ENCODE measurements around the gene PHYKPL. TPM values are rescaled to one million over a fixed set of nuclear protein-coding genes. Genes with fewer than 3 reads are reported as not detected.

Gene PHYKPL
- polyA plus RNA-seq, 1 donor (not counting 4 experiments of a cell fraction or from before 2014, with no cell fraction given): 38.8 TPM

GRCh38 chr5:178218827-178219226 is 13.8 kb downstream of the PHYKPL start:
- peaks cover 2% of the 10 kb centered on the region for H3K9me1 ChIP-seq (ENCODE audit: control insufficient read depth, extremely low read depth, insufficient read depth, low read length)
- H3K4me2 ChIP-seq (ENCODE audit: control insufficient read depth, extremely low read depth, insufficient read depth, low read depth, low read length): no peak overlapping the region
- no peak for FAIRE-seq
- H3K36me3 ChIP-seq (ENCODE audit: control insufficient read depth in 2 of 2, extremely low read depth in 1 of 2, insufficient read depth in 2 of 2, low read length in 2 of 2): peaks cover 11 to 22% of the 10 kb centered on the region in 2 experiments
- no peaks in the 10 kb centered on the region for H3K79me2 ChIP-seq (ENCODE audit: control insufficient read depth, insufficient read depth, low read length)
- no peak for TF ChIP-seq CTCF (optimal IDR thresholded peaks at IDR 0.05 in 1 of 3, IDR thresholded peaks at IDR 0.05 in 1 of 3, conservative IDR thresholded peaks at IDR 0.05 in 1 of 3; ENCODE audit: extremely low read depth in 1 of 3, insufficient read depth in 2 of 3, low read length in 3 of 3)
- no peak for TF ChIP-seq EZH2 (IDR thresholded peaks at IDR 0.05; ENCODE audit: low read length)
- H4K20me1 ChIP-seq (ENCODE audit: control insufficient read depth, extremely low read depth, insufficient read depth, low read length): peaks cover 3% of the 10 kb centered on the region
- H3K27ac ChIP-seq (ENCODE audit: control insufficient read depth, insufficient read depth, low read length): no peak overlapping the region
- no peaks in the 10 kb centered on the region for H3K4me1 ChIP-seq (ENCODE audit: control insufficient read depth, extremely low read depth, insufficient read depth, low read length)
- no peaks in the 10 kb centered on the region for H3K9me3 ChIP-seq (ENCODE audit: control insufficient read depth, low read depth, low read length)
- H3K9ac ChIP-seq (ENCODE audit: control insufficient read depth, extremely low read depth, insufficient read depth, low read length): no peak overlapping the region
- dilution Hi-C loops (cut with MboI; ENCODE audit: extremely low pct_ligation_motif_present, low sequenced_read_pairs): no loop called here
- no peak for DNase-seq (ENCODE audit: low read depth, low spot score)
- no peak overlapping the region for H2AFZ ChIP-seq (ENCODE audit: control insufficient read depth, low read length)
- H3K27me3 ChIP-seq (ENCODE audit: control insufficient read depth, extremely low read depth, insufficient read depth, low read length): no peaks in the 10 kb centered on the region
- H3K4me3 ChIP-seq (ENCODE audit: control insufficient read depth in 2 of 3, extremely low read depth in 1 of 3, insufficient read depth in 2 of 3, low read depth in 1 of 3, low read length in 3 of 3): no peak overlapping the region

GRCh38 chr5:178218237-178218776 is 14.3 kb downstream of the PHYKPL start:
- no peaks in the 10 kb centered on the region for H3K79me2 ChIP-seq (ENCODE audit: control insufficient read depth, insufficient read depth, low read length)
- FAIRE-seq (no peak), DNase-seq (ENCODE audit: low read depth, low spot score) (no peak)
- no peaks in the 10 kb centered on the region for H3K4me1 ChIP-seq (ENCODE audit: control insufficient read depth, extremely low read depth, insufficient read depth, low read length)
- H2AFZ ChIP-seq (ENCODE audit: control insufficient read depth, low read length): no peak overlapping the region
- H3K27ac ChIP-seq (ENCODE audit: control insufficient read depth, insufficient read depth, low read length): no peak overlapping the region
- no peak overlapping the region for H3K4me3 ChIP-seq (ENCODE audit: control insufficient read depth in 2 of 3, extremely low read depth in 1 of 3, insufficient read depth in 2 of 3, low read depth in 1 of 3, low read length in 3 of 3)
- dilution Hi-C loops (cut with MboI; ENCODE audit: extremely low pct_ligation_motif_present, low sequenced_read_pairs): no loop called here
- H3K9me3 ChIP-seq (ENCODE audit: control insufficient read depth, low read depth, low read length): no peaks in the 10 kb centered on the region
- TF ChIP-seq EZH2 (IDR thresholded peaks at IDR 0.05; ENCODE audit: low read length): no peak
- TF ChIP-seq CTCF (optimal IDR thresholded peaks at IDR 0.05 in 1 of 3, IDR thresholded peaks at IDR 0.05 in 1 of 3, conservative IDR thresholded peaks at IDR 0.05 in 1 of 3; ENCODE audit: extremely low read depth in 1 of 3, insufficient read depth in 2 of 3, low read length in 3 of 3): no peak
- H4K20me1 ChIP-seq (ENCODE audit: control insufficient read depth, extremely low read depth, insufficient read depth, low read length): peaks cover 8% of the 10 kb centered on the region
- peaks cover 16 to 24% of the 10 kb centered on the region in 2 experiments for H3K36me3 ChIP-seq (ENCODE audit: control insufficient read depth in 2 of 2, extremely low read depth in 1 of 2, insufficient read depth in 2 of 2, low read length in 2 of 2)
- no peaks in the 10 kb centered on the region for H3K27me3 ChIP-seq (ENCODE audit: control insufficient read depth, extremely low read depth, insufficient read depth, low read length)
- H3K9me1 ChIP-seq (ENCODE audit: control insufficient read depth, extremely low read depth, insufficient read depth, low read length): peaks cover 2% of the 10 kb centered on the region
- no peak overlapping the region for H3K4me2 ChIP-seq (ENCODE audit: control insufficient read depth, extremely low read depth, insufficient read depth, low read depth, low read length)
- H3K9ac ChIP-seq (ENCODE audit: control insufficient read depth, extremely low read depth, insufficient read depth, low read length): no peak overlapping the region
